ENCODE measurements around the gene CCDC54.

- TF ChIP-seq CTCF (IDR thresholded peaks at IDR 0.05) (no peak), POLR2A (IDR thresholded peaks at IDR 0.05) (no peak), POLR2AphosphoS5 (IDR thresholded peaks at IDR 0.05) (no peak)
Observed at GRCh38 chr3:107404727-107405469, 27.7 kb downstream of the CCDC54 start.

Measured in stomach (tissue), 4 donors.